Trophoblast cell (in vitro differentiated cells and primary cell): ENCODE data around the gene ARHGAP27.
"Not testable (repeated sequence)": the region's sequence is repeated elsewhere in the genome, so short reads cannot be mapped to it uniquely, and the experiment has no call there.

ENCODE experiments used
- DNase-seq, 2 donors: peaks; one replicate each; pipeline ENCODE4 v3.0.0-alpha.2; 2016
- H2AFZ ChIP-seq: 2 replicates; pipeline ENCODE4 v1.6.1; 2013; ENCODE audit warnings: low read length, moderate library complexity, mild to moderate bottlenecking; ENCODE audit not compliant: insufficient read depth, poor library complexity
- H2AK5ac ChIP-seq: 2 replicates; pipeline ENCODE4 v1.6.1; 2013; ENCODE audit warnings: mild to moderate bottlenecking, low read length
- H2BK120ac ChIP-seq: 2 replicates; pipeline ENCODE4 v1.6.1; 2013; ENCODE audit warnings: low read length, mild to moderate bottlenecking, moderate library complexity; ENCODE audit not compliant: insufficient read depth, poor library complexity
- H2BK12ac ChIP-seq: 2 replicates; pipeline ENCODE4 v1.6.1; 2013; ENCODE audit warnings: mild to moderate bottlenecking, low read length, moderate library complexity
- H2BK5ac ChIP-seq: 2 replicates; pipeline ENCODE4 v1.6.1; 2013; ENCODE audit warnings: low read length, low read depth, moderate library complexity, mild to moderate bottlenecking; ENCODE audit not compliant: poor library complexity
- H3K14ac ChIP-seq: 2 replicates; pipeline ENCODE4 v1.6.1; 2013; ENCODE audit warnings: mild to moderate bottlenecking, low read length
- H3K18ac ChIP-seq: 2 replicates; pipeline ENCODE4 v1.6.1; 2013; ENCODE audit warnings: mild to moderate bottlenecking, low read length
- H3K23ac ChIP-seq: 2 replicates; pipeline ENCODE4 v1.6.1; 2013; ENCODE audit warnings: low read length
- H3K27ac ChIP-seq: 2 replicates; pipeline ENCODE4 v1.5.1; 2013; ENCODE audit warnings: low read depth, mild to moderate bottlenecking, inconsistent platforms, low read length, moderate library complexity
- H3K27me3 ChIP-seq: 2 replicates; pipeline ENCODE4 v1.6.1; 2013; ENCODE audit warnings: inconsistent platforms, mild to moderate bottlenecking, low read length, moderate library complexity; ENCODE audit not compliant: insufficient read depth
- H3K36me3 ChIP-seq, 2 experiments: 1 replicate in 1 of 2; 2 replicates in 1 of 2; pipeline ENCODE4 v1.6.1; 2013; ENCODE audit warnings: low read length in 2 of 2, mild to moderate bottlenecking in 2 of 2, moderate library complexity in 1 of 2; ENCODE audit not compliant: insufficient read depth in 2 of 2, control insufficient read depth in 1 of 2
- H3K4ac ChIP-seq: 2 replicates; pipeline ENCODE4 v1.6.1; 2013; ENCODE audit warnings: low read depth, mild to moderate bottlenecking, low read length, moderate library complexity
- H3K4me1 ChIP-seq, 2 experiments: 1 replicate in 1 of 2; 2 replicates in 1 of 2; pipeline ENCODE4 v1.6.1; 2013; ENCODE audit warnings: low read length in 2 of 2, mild to moderate bottlenecking in 2 of 2, moderate library complexity in 1 of 2; ENCODE audit not compliant: insufficient read depth in 2 of 2, control insufficient read depth in 1 of 2
- H3K4me2 ChIP-seq: 2 replicates; pipeline ENCODE4 v1.6.1; 2013; ENCODE audit warnings: inconsistent platforms, mild to moderate bottlenecking, low read length, moderate library complexity
- H3K4me3 ChIP-seq: 2 replicates; pipeline ENCODE4 v1.5.1; 2013; ENCODE audit warnings: mild to moderate bottlenecking, low read depth, low read length, inconsistent platforms
- H3K79me1 ChIP-seq: one replicate; pipeline ENCODE4 v1.6.1; 2013; ENCODE audit warnings: low read length
- H3K79me2 ChIP-seq: 2 replicates; pipeline ENCODE4 v1.6.1; 2013; ENCODE audit warnings: low read length, mild to moderate bottlenecking; ENCODE audit not compliant: control insufficient read depth, insufficient read depth, poor library complexity
- H3K9ac ChIP-seq: 2 replicates; pipeline ENCODE4 v1.6.1; 2013; ENCODE audit warnings: mild to moderate bottlenecking, low read length
- H3K9me3 ChIP-seq: 2 replicates; pipeline ENCODE4 v1.6.1; 2013; ENCODE audit warnings: low read depth, mild to moderate bottlenecking, control low read depth, inconsistent platforms, low read length; ENCODE audit not compliant: insufficient read depth
- H4K12ac ChIP-seq: 2 replicates; pipeline ENCODE4 v1.6.1; 2013; ENCODE audit warnings: low read depth, mild to moderate bottlenecking, low read length, moderate library complexity
- H4K8ac ChIP-seq: 2 replicates; pipeline ENCODE4 v1.6.1; 2013; ENCODE audit warnings: low read depth, mild to moderate bottlenecking, low read length, moderate library complexity
- H4K91ac ChIP-seq: one replicate; pipeline ENCODE4 v1.6.1; 2013; ENCODE audit warnings: low read depth, mild to moderate bottlenecking, low read length, moderate library complexity
- WGBS: extraction: QIAGEN DNeasy Blood & Tissue Kit; methylation state at CpG from one replicate; pipeline ENCODE4 v1.1.7; 2013; ENCODE audit warnings: missing lambda C conversion rate; ENCODE audit not compliant: insufficient read length, insufficient coverage; ENCODE audit errors: extremely low coverage; 5-methylcytosine and 5-hydroxymethylcytosine counted together

ARHGAP27 gene

DNA sequence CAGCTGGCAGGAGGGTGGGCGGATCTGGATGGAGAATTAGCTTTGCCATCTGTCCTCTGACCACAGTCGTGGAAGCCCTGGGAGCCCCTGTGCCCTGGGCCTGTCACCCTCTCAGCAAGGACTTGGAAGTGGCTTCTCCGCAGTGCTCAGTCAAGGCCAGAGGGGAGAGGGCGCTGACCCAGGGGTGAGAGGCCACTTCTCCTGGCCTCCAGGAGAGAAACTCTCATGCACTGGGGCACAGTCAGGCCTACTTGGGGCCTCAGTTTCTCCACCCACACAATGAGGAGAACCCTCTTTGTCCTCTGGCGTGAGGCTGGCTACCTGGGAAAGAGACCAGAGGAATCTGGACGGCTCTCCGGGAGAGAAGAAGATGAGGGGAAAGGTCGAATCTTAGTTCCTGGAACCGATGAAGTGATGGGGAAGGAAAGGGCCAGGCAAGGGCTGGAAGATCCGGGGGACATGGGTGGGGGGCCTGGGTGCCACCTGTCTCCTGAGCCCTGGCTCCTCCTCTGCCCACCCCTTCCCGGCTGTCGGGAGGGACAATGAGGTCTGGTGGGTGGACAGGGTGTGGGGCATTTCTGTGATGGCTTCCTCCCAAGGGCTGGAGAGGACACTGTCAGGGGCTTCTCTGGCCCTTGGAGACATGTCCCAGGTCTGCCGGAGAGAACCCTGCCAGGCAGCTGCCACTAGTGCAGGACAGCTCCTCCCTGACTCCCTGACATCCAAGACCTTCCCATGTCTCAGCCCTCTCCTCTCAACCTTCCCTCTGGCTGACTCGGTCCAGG, 9.0 kb upstream of the ARHGAP27 start:
- Histone ChIP-seq H3K79me2 (no peaks in the 10 kb centered on the region), H2AK5ac (no peak overlapping the region), H3K27ac (no peak overlapping the region), H3K18ac (no peak overlapping the region), H3K9ac (no peak overlapping the region), H2BK5ac (no peak overlapping the region), H2BK120ac (no peak overlapping the region), H3K4me3 (no peak overlapping the region), H3K4me2 (no peak overlapping the region), H4K12ac (no peak overlapping the region), H3K4ac (no peak overlapping the region), H3K79me1 (no peaks in the 10 kb centered on the region), H3K27me3 (no peaks in the 10 kb centered on the region), H2BK12ac (no peak overlapping the region), H3K9me3 (no peaks in the 10 kb centered on the region), H4K91ac (no peak overlapping the region), H2AFZ (no peak overlapping the region), H4K8ac (no peak overlapping the region), H3K23ac (no peak overlapping the region), H3K4me1 (peaks cover 19 to 25% of the 10 kb centered on the region in 2 experiments), H3K14ac (no peak overlapping the region), H3K36me3 (peaks cover 11 to 12% of the 10 kb centered on the region in 2 experiments)
- no CpG with 5 or more reads among the region's 14 CpGs for WGBS
- DNase-seq = no peak

DNA sequence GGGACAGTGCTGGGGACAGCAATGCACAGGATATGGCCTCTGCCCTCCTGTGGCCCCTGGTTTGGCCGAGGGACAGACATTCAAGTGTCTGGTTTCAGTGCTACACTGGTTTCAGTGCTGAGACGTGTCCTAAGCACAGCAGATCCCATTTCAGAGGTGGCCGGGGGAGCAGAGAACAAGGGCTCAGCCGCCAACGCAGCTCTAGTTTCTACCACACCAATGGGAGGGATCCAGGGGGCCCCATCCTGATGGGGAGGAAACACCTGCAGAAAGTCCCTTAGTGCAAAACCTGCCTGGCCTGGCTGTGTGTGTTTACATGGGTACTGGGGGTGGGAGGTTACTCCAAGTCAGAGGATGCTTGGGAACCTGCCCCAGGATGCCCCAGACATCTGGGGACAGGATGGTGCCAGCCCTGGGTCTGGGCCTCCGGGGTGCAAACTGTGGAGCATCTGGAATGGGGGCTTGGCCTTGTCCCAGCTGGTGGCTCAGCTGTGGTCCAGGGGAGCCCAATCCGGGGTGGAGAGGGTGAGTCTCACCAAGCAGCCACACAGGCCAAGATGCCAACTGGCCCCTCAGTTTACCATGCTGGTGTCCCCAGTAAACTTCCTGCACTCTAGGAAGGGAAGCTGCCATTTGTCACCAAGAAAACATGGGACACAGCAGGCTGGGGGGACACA, 8.3 kb upstream of the ARHGAP27 start:
- not testable (repeated sequence) for H3K9me3 ChIP-seq, H3K9ac ChIP-seq, H2BK5ac ChIP-seq, H2AFZ ChIP-seq, H2BK12ac ChIP-seq, H3K27ac ChIP-seq, H4K91ac ChIP-seq, H3K79me1 ChIP-seq, H3K27me3 ChIP-seq, H4K12ac ChIP-seq, H3K23ac ChIP-seq, H3K79me2 ChIP-seq, H3K4ac ChIP-seq, H3K4me3 ChIP-seq, H3K18ac ChIP-seq, H2BK120ac ChIP-seq, DNase-seq, H3K4me2 ChIP-seq
- Histone ChIP-seq H3K36me3 (peaks cover 11 to 12% of the 10 kb centered on the region in 2 experiments), H3K4me1 (peaks cover 23 to 31% of the 10 kb centered on the region in 2 experiments), H4K8ac (peak overlapping the region; percentile 25), H2AK5ac (peak overlapping the region; percentile 30), H3K14ac (peak overlapping the region; percentile 25)
- no CpG with 5 or more reads among the region's 7 CpGs for WGBS

GRCh38 chr17:45440161-45440778, 7.6 kb upstream of the ARHGAP27 start:
- WGBS = no CpG with 5 or more reads among the region's 10 CpGs
- H2AFZ ChIP-seq = no peak overlapping the region
- peak overlapping the region; percentile 24 for H3K27ac ChIP-seq
- peak overlapping the region; percentile 25 for H4K8ac ChIP-seq
- no peak overlapping the region for H3K9ac ChIP-seq
- H3K79me2 ChIP-seq = no peaks in the 10 kb centered on the region
- no peak overlapping the region for H3K4me3 ChIP-seq
- H3K27me3 ChIP-seq = no peaks in the 10 kb centered on the region
- peaks cover 23 to 31% of the 10 kb centered on the region in 2 experiments for H3K4me1 ChIP-seq
- H3K4ac ChIP-seq = no peak overlapping the region
- no peak overlapping the region for H3K4me2 ChIP-seq
- H2BK5ac ChIP-seq = no peak overlapping the region
- H3K14ac ChIP-seq = peak overlapping the region; percentile 25
- no peaks in the 10 kb centered on the region for H3K9me3 ChIP-seq
- no peak overlapping the region for H3K18ac ChIP-seq
- H2BK120ac ChIP-seq = no peak overlapping the region
- no peak overlapping the region for H2BK12ac ChIP-seq
- H4K91ac ChIP-seq = no peak overlapping the region
- no peaks in the 10 kb centered on the region for H3K79me1 ChIP-seq
- H3K36me3 ChIP-seq = peaks cover 9 to 10% of the 10 kb centered on the region in 2 experiments
- DNase-seq = peak in 1 of 2 donors; percentile 27
- H4K12ac ChIP-seq = no peak overlapping the region
- H3K23ac ChIP-seq = no peak overlapping the region
- H2AK5ac ChIP-seq = no peak overlapping the region

DNA sequence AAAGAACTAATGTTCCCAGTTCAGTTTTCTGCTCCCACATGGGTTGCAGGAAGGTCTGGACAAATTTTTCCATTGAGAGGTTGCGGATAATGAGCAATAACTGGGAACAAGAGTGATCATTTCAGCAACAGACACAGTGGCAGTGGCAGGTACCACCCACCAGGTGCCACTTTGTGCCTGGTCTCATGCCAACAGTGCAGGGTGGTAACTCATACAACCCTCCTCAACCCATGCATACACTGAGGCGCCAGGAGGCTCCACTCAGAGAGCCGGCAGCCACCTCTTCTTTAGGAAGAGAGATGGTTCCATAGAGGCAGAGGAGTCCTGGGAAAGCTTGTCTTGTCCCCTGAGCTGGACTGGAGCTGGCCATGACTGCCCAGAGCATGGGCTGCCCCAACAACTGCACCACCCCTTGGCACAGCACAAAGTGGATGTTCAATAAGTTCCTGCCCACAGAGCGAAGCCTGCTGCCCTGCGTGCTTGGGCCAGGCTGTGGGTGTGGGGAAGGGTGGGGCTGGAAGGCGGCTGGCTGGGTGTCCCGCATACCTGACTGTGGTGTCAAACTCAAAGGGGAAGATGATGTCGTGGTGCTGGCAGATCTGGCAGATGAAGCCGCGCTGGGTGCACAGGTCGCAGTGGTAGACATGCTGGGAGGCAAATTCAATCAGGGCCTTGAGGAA, 6.4 kb upstream of the ARHGAP27 start:
- Histone ChIP-seq H4K12ac (no peak overlapping the region), H3K4me3 (no peak overlapping the region), H3K4ac (no peak overlapping the region), H2BK120ac (no peak overlapping the region), H2BK5ac (no peak overlapping the region), H3K23ac (no peak overlapping the region), H3K4me2 (no peak overlapping the region), H3K79me1 (no peaks in the 10 kb centered on the region), H3K18ac (no peak overlapping the region), H2AK5ac (no peak overlapping the region), H3K27ac (no peak overlapping the region), H4K91ac (no peak overlapping the region), H3K4me1 (peaks cover 23 to 31% of the 10 kb centered on the region in 2 experiments), H2AFZ (no peak overlapping the region), H3K79me2 (no peaks in the 10 kb centered on the region), H3K14ac (no peak overlapping the region), H4K8ac (no peak overlapping the region), H3K36me3 (peaks cover 4 to 5% of the 10 kb centered on the region in 2 experiments), H3K27me3 (no peaks in the 10 kb centered on the region), H2BK12ac (no peak overlapping the region), H3K9me3 (no peaks in the 10 kb centered on the region), H3K9ac (no peak overlapping the region)
- no CpG with 5 or more reads among the region's 11 CpGs for WGBS
- no peak for DNase-seq
